ENCODE measurements around the gene PDYN.

PDYN gene

GRCh38 chr20:2002365-2002764, 8.5 kb upstream of the PDYN start:
- H3K27ac ChIP-seq: no peak overlapping the region
- TF ChIP-seq CTCF (IDR thresholded peaks at IDR 0.05) (no peak), ZFX (IDR thresholded peaks at IDR 0.05; ENCODE audit: borderline replicate concordance) (no peak)

GRCh38 chr20:2001119-2001518, 7.3 kb upstream of the PDYN start:
- TF ChIP-seq ZFX (IDR thresholded peaks at IDR 0.05; ENCODE audit: borderline replicate concordance) (no peak), CTCF (IDR thresholded peaks at IDR 0.05) (no peak)
- H3K27ac ChIP-seq: no peak overlapping the region

- H3K27ac ChIP-seq: no peak overlapping the region
These were observed 6.4 kb upstream of the PDYN start for GRCh38 chr20:2000285-2000684.

GRCh38 chr20:1998715-1999114, 4.9 kb upstream of the PDYN start:
- TF ChIP-seq ZFX (IDR thresholded peaks at IDR 0.05; ENCODE audit: borderline replicate concordance) (no peak), CTCF (IDR thresholded peaks at IDR 0.05) (no peak)
- no peak overlapping the region for H3K27ac ChIP-seq

More at GRCh38 chr20:2000285-2000684, 6.4 kb upstream of the PDYN start:
- no peak for TF ChIP-seq CTCF (IDR thresholded peaks at IDR 0.05)
- no peak for TF ChIP-seq ZFX (IDR thresholded peaks at IDR 0.05; ENCODE audit: borderline replicate concordance)

GRCh38 chr20:1998193-1998520, 4.3 kb upstream of the PDYN start:
- H3K27ac ChIP-seq: no peak overlapping the region
- no peak for TF ChIP-seq CTCF (IDR thresholded peaks at IDR 0.05)
- TF ChIP-seq ZFX (IDR thresholded peaks at IDR 0.05; ENCODE audit: borderline replicate concordance): no peak

- no peak overlapping the region for H3K27ac ChIP-seq
- no peak for TF ChIP-seq CTCF (IDR thresholded peaks at IDR 0.05)
- no peak for TF ChIP-seq ZFX (IDR thresholded peaks at IDR 0.05; ENCODE audit: borderline replicate concordance)
These were observed 3.8 kb upstream of the PDYN start for GRCh38 chr20:1997483-1998192.

- TF ChIP-seq CTCF (IDR thresholded peaks at IDR 0.05) (no peak), ZFX (IDR thresholded peaks at IDR 0.05; ENCODE audit: borderline replicate concordance) (no peak)
- no peak overlapping the region for H3K27ac ChIP-seq
These were observed 1.9 kb upstream of the PDYN start for GRCh38 chr20:1995531-1996310.
